ENCODE results near the gene EMX1. TPM values are rescaled to one million over a fixed set of nuclear protein-coding genes. Genes with fewer than 3 reads are reported as not detected.

EMX1 gene
- total RNA-seq, 2 donors from 2014 or later, result not detected

- ATAC-seq (replicated peaks), result no peak
- Mint-ChIP-seq H3K27ac (no peak overlapping the region), H3K4me3 (no peak overlapping the region), H3K4me1 (peaks cover 22% of the 10 kb centered on the region), H3K27me3 (no peaks in the 10 kb centered on the region), H3K36me3 (ENCODE audit: low read depth) (no peaks in the 10 kb centered on the region), H3K9me3 (no peaks in the 10 kb centered on the region)
Measured at GRCh38 chr2:72952110-72952823, 34.9 kb downstream of the EMX1 start.

GRCh38 chr2:72952961-72953360 lies 35.6 kb downstream of the EMX1 start:
- ATAC-seq (replicated peaks), result no peak
- H3K4me3 Mint-ChIP-seq, result peak overlapping the region; percentile 82
- no peaks in the 10 kb centered on the region for H3K36me3 Mint-ChIP-seq (ENCODE audit: low read depth)
- peaks cover 22% of the 10 kb centered on the region for H3K4me1 Mint-ChIP-seq
- no peaks in the 10 kb centered on the region for H3K27me3 Mint-ChIP-seq
- H3K27ac Mint-ChIP-seq, result peak overlapping the region; percentile 94
- H3K9me3 Mint-ChIP-seq, result no peaks in the 10 kb centered on the region

GRCh38 chr2:72953528-72953927 lies 36.2 kb downstream of the EMX1 start:
- peaks cover 22% of the 10 kb centered on the region for H3K4me1 Mint-ChIP-seq
- no peaks in the 10 kb centered on the region for H3K36me3 Mint-ChIP-seq (ENCODE audit: low read depth)
- ATAC-seq (replicated peaks), result no peak
- no peaks in the 10 kb centered on the region for H3K27me3 Mint-ChIP-seq
- H3K27ac Mint-ChIP-seq, result peak overlapping the region; percentile 94
- peak overlapping the region; percentile 82 for H3K4me3 Mint-ChIP-seq
- no peaks in the 10 kb centered on the region for H3K9me3 Mint-ChIP-seq

- Mint-ChIP-seq H3K27ac (peak overlapping the region; percentile 94), H3K36me3 (ENCODE audit: low read depth) (no peaks in the 10 kb centered on the region), H3K4me1 (peaks cover 22% of the 10 kb centered on the region), H3K4me3 (peak overlapping the region; percentile 82), H3K9me3 (no peaks in the 10 kb centered on the region), H3K27me3 (no peaks in the 10 kb centered on the region)
- ATAC-seq (replicated peaks), result peak; percentile 91
Measured at GRCh38 chr2:72953976-72954375, 36.7 kb downstream of the EMX1 start.

- Mint-ChIP-seq H3K27me3 (no peaks in the 10 kb centered on the region), H3K36me3 (ENCODE audit: low read depth) (no peaks in the 10 kb centered on the region), H3K4me1 (peaks cover 22% of the 10 kb centered on the region), H3K4me3 (peak overlapping the region; percentile 82), H3K27ac (peak overlapping the region; percentile 94), H3K9me3 (no peaks in the 10 kb centered on the region)
- peak; percentile 30 for ATAC-seq (replicated peaks)
Measured at GRCh38 chr2:72954376-72955227, 37.3 kb downstream of the EMX1 start.

GRCh38 chr2:72955228-72956049 lies 38.1 kb downstream of the EMX1 start:
- no peak for ATAC-seq (replicated peaks)
- H3K9me3 Mint-ChIP-seq, result no peaks in the 10 kb centered on the region
- no peak overlapping the region for H3K27ac Mint-ChIP-seq
- peak overlapping the region; percentile 82 for H3K4me3 Mint-ChIP-seq
- H3K36me3 Mint-ChIP-seq (ENCODE audit: low read depth), result no peaks in the 10 kb centered on the region
- peaks cover 22% of the 10 kb centered on the region for H3K4me1 Mint-ChIP-seq
- no peaks in the 10 kb centered on the region for H3K27me3 Mint-ChIP-seq

- H3K27me3 Mint-ChIP-seq, result no peaks in the 10 kb centered on the region
- no peaks in the 10 kb centered on the region for H3K9me3 Mint-ChIP-seq
- H3K36me3 Mint-ChIP-seq (ENCODE audit: low read depth), result no peaks in the 10 kb centered on the region
- no peak overlapping the region for H3K4me3 Mint-ChIP-seq
- peaks cover 22% of the 10 kb centered on the region for H3K4me1 Mint-ChIP-seq
- ATAC-seq (replicated peaks), result no peak
- H3K27ac Mint-ChIP-seq, result no peak overlapping the region
Measured at GRCh38 chr2:72956050-72956395, 38.7 kb downstream of the EMX1 start.

GRCh38 chr2:72956936-72957335 lies 39.6 kb downstream of the EMX1 start:
- Mint-ChIP-seq H3K4me3 (no peak overlapping the region), H3K4me1 (peaks cover 22% of the 10 kb centered on the region), H3K36me3 (ENCODE audit: low read depth) (no peaks in the 10 kb centered on the region), H3K9me3 (no peaks in the 10 kb centered on the region), H3K27ac (no peak overlapping the region), H3K27me3 (no peaks in the 10 kb centered on the region)
- no peak for ATAC-seq (replicated peaks)

- ATAC-seq (replicated peaks), result no peak
- Mint-ChIP-seq H3K36me3 (ENCODE audit: low read depth) (no peaks in the 10 kb centered on the region), H3K27ac (peak overlapping the region; percentile 42), H3K4me1 (peaks cover 15% of the 10 kb centered on the region), H3K9me3 (no peaks in the 10 kb centered on the region), H3K4me3 (no peak overlapping the region), H3K27me3 (no peaks in the 10 kb centered on the region)
Measured at GRCh38 chr2:72958542-72959385, 41.4 kb downstream of the EMX1 start.

- no peaks in the 10 kb centered on the region for H3K9me3 Mint-ChIP-seq
- no peak overlapping the region for H3K4me3 Mint-ChIP-seq
- ATAC-seq (replicated peaks), result no peak
- H3K36me3 Mint-ChIP-seq (ENCODE audit: low read depth), result no peaks in the 10 kb centered on the region
- no peaks in the 10 kb centered on the region for H3K27me3 Mint-ChIP-seq
- H3K27ac Mint-ChIP-seq, result peak overlapping the region; percentile 42
- peaks cover 11% of the 10 kb centered on the region for H3K4me1 Mint-ChIP-seq
Measured at GRCh38 chr2:72959554-72959953, 42.2 kb downstream of the EMX1 start.

GRCh38 chr2:72959995-72960981 lies 43.0 kb downstream of the EMX1 start:
- peak overlapping the region; percentile 42 for H3K27ac Mint-ChIP-seq
- no peaks in the 10 kb centered on the region for H3K9me3 Mint-ChIP-seq
- H3K36me3 Mint-ChIP-seq (ENCODE audit: low read depth), result no peaks in the 10 kb centered on the region
- no peaks in the 10 kb centered on the region for H3K27me3 Mint-ChIP-seq
- ATAC-seq (replicated peaks), result no peak
- H3K4me1 Mint-ChIP-seq, result peaks cover 9% of the 10 kb centered on the region
- no peak overlapping the region for H3K4me3 Mint-ChIP-seq

- peaks cover 6% of the 10 kb centered on the region for H3K4me1 Mint-ChIP-seq
- H3K36me3 Mint-ChIP-seq (ENCODE audit: low read depth), result no peaks in the 10 kb centered on the region
- H3K27ac Mint-ChIP-seq, result no peak overlapping the region
- H3K27me3 Mint-ChIP-seq, result no peaks in the 10 kb centered on the region
- no peak for ATAC-seq (replicated peaks)
- no peak overlapping the region for H3K4me3 Mint-ChIP-seq
- H3K9me3 Mint-ChIP-seq, result no peaks in the 10 kb centered on the region
Measured at GRCh38 chr2:72961036-72961720, 43.9 kb downstream of the EMX1 start.
